ENCODE measurements around the gene GABRB1.

GABRB1 gene

GRCh38 chr4:47217884-47218283 lies 186.5 kb downstream of the GABRB1 start:
- H3K4me3 ChIP-seq (replicated peaks in 1 of 2; ENCODE audit: low read depth in 2 of 2, low read length in 2 of 2): no peak overlapping the region
- DNase-seq (ENCODE audit: low read depth in 2 of 2): no peak
- TF ChIP-seq CTCF (IDR thresholded peaks at IDR 0.05; ENCODE audit: low read depth, low read length): no peak

- no peak overlapping the region for H3K4me3 ChIP-seq (replicated peaks in 1 of 2; ENCODE audit: low read depth in 2 of 2, low read length in 2 of 2)
- no peak for TF ChIP-seq CTCF (IDR thresholded peaks at IDR 0.05; ENCODE audit: low read depth, low read length)
- DNase-seq (ENCODE audit: low read depth in 2 of 2): no peak
Observed at GRCh38 chr4:47218631-47219030, 187.3 kb downstream of the GABRB1 start.

GRCh38 chr4:47219586-47219985 lies 188.2 kb downstream of the GABRB1 start:
- no peak for TF ChIP-seq CTCF (IDR thresholded peaks at IDR 0.05; ENCODE audit: low read depth, low read length)
- no peak overlapping the region for H3K4me3 ChIP-seq (replicated peaks in 1 of 2; ENCODE audit: low read depth in 2 of 2, low read length in 2 of 2)
- DNase-seq (ENCODE audit: low read depth in 2 of 2): no peak

- DNase-seq (ENCODE audit: low read depth in 2 of 2): peak; percentile 78 to 86
- TF ChIP-seq CTCF (IDR thresholded peaks at IDR 0.05; ENCODE audit: low read depth, low read length): no peak
- H3K4me3 ChIP-seq (replicated peaks in 1 of 2; ENCODE audit: low read depth in 2 of 2, low read length in 2 of 2): no peak overlapping the region
Observed at GRCh38 chr4:47221721-47222120, 190.4 kb downstream of the GABRB1 start.

- DNase-seq (ENCODE audit: low read depth in 2 of 2): peak; percentile 46 to 56
- H3K4me3 ChIP-seq (replicated peaks in 1 of 2; ENCODE audit: low read depth in 2 of 2, low read length in 2 of 2): no peak overlapping the region
- no peak for TF ChIP-seq CTCF (IDR thresholded peaks at IDR 0.05; ENCODE audit: low read depth, low read length)
Observed at GRCh38 chr4:47222276-47222675, 190.9 kb downstream of the GABRB1 start.

GRCh38 chr4:47224361-47224760 lies 193.0 kb downstream of the GABRB1 start:
- TF ChIP-seq CTCF (IDR thresholded peaks at IDR 0.05; ENCODE audit: low read depth, low read length): no peak
- DNase-seq (ENCODE audit: low read depth in 2 of 2): no peak
- H3K4me3 ChIP-seq (replicated peaks in 1 of 2; ENCODE audit: low read depth in 2 of 2, low read length in 2 of 2): no peak overlapping the region

- no peak for TF ChIP-seq CTCF (IDR thresholded peaks at IDR 0.05; ENCODE audit: low read depth, low read length)
- DNase-seq (ENCODE audit: low read depth in 2 of 2): peak; percentile 11 to 13
Observed at GRCh38 chr4:47235721-47236120, 204.4 kb downstream of the GABRB1 start.

More at GRCh38 chr4:47235721-47236120, 204.4 kb downstream of the GABRB1 start:
- no peak overlapping the region for H3K4me3 ChIP-seq (replicated peaks in 1 of 2; ENCODE audit: low read depth in 2 of 2, low read length in 2 of 2)
